Loucy (cell line): ENCODE measurements around the gene CCDC59.

Source experiments
- H2AFZ ChIP-seq: fragments of 200-600 bp; sonication (generic); 2 replicates; pipeline ENCODE4 v1.6.0; 2016; ENCODE audit warnings: antibody characterized with exemption, mild to moderate bottlenecking, low read length, moderate library complexity
- H3F3A ChIP-seq: fragments of 200-600 bp; 2 replicates; pipeline ENCODE4 v1.6.0; 2016; ENCODE audit warnings: antibody characterized with exemption, low read depth, mild to moderate bottlenecking
- H3K27me3 ChIP-seq: fragments of 200-600 bp; sonication (generic); 2 replicates; pipeline ENCODE4 v1.6.1; 2014; ENCODE audit warnings: low read length, mild to moderate bottlenecking; ENCODE audit not compliant: insufficient read depth, poor library complexity, severe bottlenecking
- H3K36me3 ChIP-seq: fragments of 200-600 bp; sonication (generic); 2 replicates; pipeline ENCODE4 v1.6.1; 2016; ENCODE audit warnings: low read length; ENCODE audit not compliant: insufficient read depth
- H3K4me1 ChIP-seq: fragments of 200-600 bp; sonication (generic); 2 replicates; pipeline ENCODE4 v1.5.1; 2014; ENCODE audit warnings: low read length, mild to moderate bottlenecking; ENCODE audit not compliant: insufficient read depth, poor library complexity, severe bottlenecking
- H3K4me2 ChIP-seq: fragments of 200-600 bp; sonication (generic); 2 replicates; pipeline ENCODE4 v1.6.0; 2014; ENCODE audit warnings: antibody characterized with exemption, low read length, low read depth, mild to moderate bottlenecking; ENCODE audit not compliant: poor library complexity, severe bottlenecking
- H3K4me3 ChIP-seq: fragments of 200-600 bp; sonication (generic); 2 replicates; pipeline ENCODE4 v1.5.1; 2014; ENCODE audit warnings: low read length, mild to moderate bottlenecking, mixed read lengths; ENCODE audit not compliant: poor library complexity, severe bottlenecking
- H3K79me2 ChIP-seq: fragments of 200-600 bp; sonication (generic); 2 replicates; pipeline ENCODE4 v1.6.1; 2014; ENCODE audit warnings: low read length; ENCODE audit not compliant: insufficient read depth
- H3K9ac ChIP-seq: fragments of 200-600 bp; sonication (generic); 2 replicates; pipeline ENCODE4 v1.6.0; 2014; ENCODE audit warnings: mild to moderate bottlenecking, low read depth, low read length, moderate library complexity; ENCODE audit not compliant: poor library complexity, severe bottlenecking
- H3K9me2 ChIP-seq: fragments of 200-600 bp; sonication (generic); replicated peaks from 2 replicates; pipeline ENCODE4 v1.6.1; 2016; ENCODE audit warnings: low read depth, low read length, mixed read lengths
- H3K9me3 ChIP-seq: fragments of 200-600 bp; sonication (generic); 2 replicates; pipeline ENCODE4 v1.6.1; 2014; ENCODE audit warnings: mild to moderate bottlenecking, antibody characterized with exemption, low read length, low read depth; ENCODE audit not compliant: insufficient read depth
- H4K20me1 ChIP-seq: fragments of 200-600 bp; sonication (generic); 2 replicates; pipeline ENCODE4 v1.6.0; 2014; ENCODE audit warnings: antibody characterized with exemption, low read length, mild to moderate bottlenecking; ENCODE audit not compliant: insufficient read depth, poor library complexity, severe bottlenecking
- CTCF ChIP-seq: fragments of 200-600 bp; sonication (generic); conservative IDR thresholded peaks from 2 replicates; pipeline ENCODE4 v1.5.1; 2014; ENCODE audit warnings: mild to moderate bottlenecking, antibody characterized with exemption, low read length
- EZH2phosphoT487 ChIP-seq: fragments of 200-600 bp; IDR thresholded peaks from 2 replicates; pipeline ENCODE4 v1.6.1; 2018; ENCODE audit warnings: antibody characterized with exemption, mild to moderate bottlenecking, moderate library complexity, borderline replicate concordance

The CCDC59 gene

GRCh38 chr12:82325540-82326336 is 32.4 kb downstream of the CCDC59 start:
- Histone ChIP-seq H3K9me2 (no peaks in the 10 kb centered on the region), H3K4me2 (peak overlapping the region; percentile 57), H3K9ac (no peak overlapping the region), H3K27me3 (no peaks in the 10 kb centered on the region), H3K4me3 (peak overlapping the region; percentile 28), H3K9me3 (no peaks in the 10 kb centered on the region), H3K36me3 (no peaks in the 10 kb centered on the region), H3K4me1 (peaks cover 4% of the 10 kb centered on the region), H4K20me1 (no peaks in the 10 kb centered on the region), H3F3A (no peaks in the 10 kb centered on the region), H3K79me2 (no peaks in the 10 kb centered on the region), H2AFZ (peak overlapping the region; percentile 71)
- no peak for TF ChIP-seq EZH2phosphoT487
- no peak for TF ChIP-seq CTCF

- no peaks in the 10 kb centered on the region for H3K27me3 ChIP-seq
- H3K4me2 ChIP-seq, result no peak overlapping the region
- no peaks in the 10 kb centered on the region for H3K9me3 ChIP-seq
- H3K79me2 ChIP-seq, result no peaks in the 10 kb centered on the region
- H2AFZ ChIP-seq, result no peak overlapping the region
- no peak overlapping the region for H3K4me3 ChIP-seq
- TF ChIP-seq EZH2phosphoT487, result no peak
- TF ChIP-seq CTCF, result no peak
- no peaks in the 10 kb centered on the region for H3K9me2 ChIP-seq
- H3K4me1 ChIP-seq, result no peaks in the 10 kb centered on the region
- no peaks in the 10 kb centered on the region for H3F3A ChIP-seq
- no peaks in the 10 kb centered on the region for H3K36me3 ChIP-seq
- no peaks in the 10 kb centered on the region for H4K20me1 ChIP-seq
- no peak overlapping the region for H3K9ac ChIP-seq
Measured at GRCh38 chr12:82319276-82319675, 38.9 kb downstream of the CCDC59 start.

- no peaks in the 10 kb centered on the region for H3K36me3 ChIP-seq
Measured at GRCh38 chr12:82314406-82314892, 43.7 kb downstream of the CCDC59 start.

More at GRCh38 chr12:82314406-82314892, 43.7 kb downstream of the CCDC59 start:
- H3K4me1 ChIP-seq, result no peaks in the 10 kb centered on the region
- no peaks in the 10 kb centered on the region for H3K79me2 ChIP-seq
- no peak for TF ChIP-seq EZH2phosphoT487
- TF ChIP-seq CTCF, result no peak
- no peak overlapping the region for H3K9ac ChIP-seq
- no peaks in the 10 kb centered on the region for H3K27me3 ChIP-seq
- H3K9me3 ChIP-seq, result no peaks in the 10 kb centered on the region
- H4K20me1 ChIP-seq, result no peaks in the 10 kb centered on the region
- no peaks in the 10 kb centered on the region for H3K9me2 ChIP-seq
- H2AFZ ChIP-seq, result no peak overlapping the region
- H3F3A ChIP-seq, result no peaks in the 10 kb centered on the region
- no peak overlapping the region for H3K4me3 ChIP-seq
- H3K4me2 ChIP-seq, result no peak overlapping the region
